ENCODE measurements around the gene EPB41L1. TPM values are rescaled to one million over a fixed set of nuclear protein-coding genes. Genes with fewer than 3 reads are reported as not detected.

The EPB41L1 gene
- total RNA-seq, 1 experiment from 2014 or later: 134 TPM

- no peaks in the 10 kb centered on the region for H3K36me3 ChIP-seq (ENCODE audit: low read depth)
- no peak for DNase-seq
- H2AFZ ChIP-seq: no peak overlapping the region
- CTCF ChIA-PET: interaction anchor here (0.5 to 1.4 kb wide), 8 partner anchors 13 to 258 kb away, joined by 3 to 12 read pairs (median 5); no protein-coding TSS in a partner anchor
- no peak overlapping the region for H3K27ac ChIP-seq
- intact Hi-C loops (cut with micrococcal nuclease; ENCODE audit: unreplicated experiment): loop anchor here (1.0 kb wide), 1 partner anchor 43 kb away; no protein-coding TSS in a partner anchor
- POLR2A ChIA-PET (ENCODE audit: unreplicated experiment): no interaction called here
- H4K20me1 ChIP-seq (ENCODE audit: insufficient read depth): peaks cover 25% of the 10 kb centered on the region
- H3K4me3 ChIP-seq: no peak overlapping the region
- no peaks in the 10 kb centered on the region for H3K9me3 ChIP-seq (ENCODE audit: insufficient read depth, low read depth)
- H3K4me1 ChIP-seq (replicated peaks; ENCODE audit: insufficient read depth): peaks cover 35% of the 10 kb centered on the region
- no peaks in the 10 kb centered on the region for H3K27me3 ChIP-seq (ENCODE audit: insufficient read depth, low read depth)
- TF ChIP-seq EZH2 (IDR thresholded peaks at IDR 0.05; ENCODE audit: low read depth): no peak
- H3F3A ChIP-seq (ENCODE audit: insufficient read depth, low read depth): peaks cover 35% of the 10 kb centered on the region
- no TSS peak for BruUV-seq (replicated peaks)
- H3K9me2 ChIP-seq (ENCODE audit: insufficient read depth): no peaks in the 10 kb centered on the region
- no peak overlapping the region for H3K4me2 ChIP-seq
- peaks cover 13% of the 10 kb centered on the region; the same call in 1 of the 2 replicates for H3K79me2 ChIP-seq (ENCODE audit: low read depth)
Measured at GRCh38 chr20:36155991-36156390, 1.5 kb downstream of the EPB41L1 start.

GRCh38 chr20:36157610-36158009, 3.1 kb downstream of the EPB41L1 start:
- CTCF ChIA-PET: interaction anchor here (0.5 kb wide), 1 partner anchor 953 kb away, joined by 5 read pairs; no protein-coding TSS in a partner anchor
- POLR2A ChIA-PET (ENCODE audit: unreplicated experiment): no interaction called here
- BruUV-seq (replicated peaks): no TSS peak

GRCh38 chr20:36158160-36158741, 3.7 kb downstream of the EPB41L1 start:
- no peak for TF ChIP-seq EZH2 (IDR thresholded peaks at IDR 0.05; ENCODE audit: low read depth)
- no peak for TF ChIP-seq CTCF (conservative IDR thresholded peaks at IDR 0.05)

More at GRCh38 chr20:36157610-36158009, 3.1 kb downstream of the EPB41L1 start:
- no peak for TF ChIP-seq CTCF (conservative IDR thresholded peaks at IDR 0.05)
- no peak for TF ChIP-seq EZH2 (IDR thresholded peaks at IDR 0.05; ENCODE audit: low read depth)
- H3K79me2 ChIP-seq (ENCODE audit: low read depth): peaks cover 13% of the 10 kb centered on the region; the same call in 1 of the 2 replicates
- no peak for DNase-seq
- H3K4me2 ChIP-seq: no peak overlapping the region
- H3K27ac ChIP-seq: no peak overlapping the region
- no peak overlapping the region for H3K4me3 ChIP-seq
- no peaks in the 10 kb centered on the region for H3K9me3 ChIP-seq (ENCODE audit: insufficient read depth, low read depth)
- peaks cover 31% of the 10 kb centered on the region for H3F3A ChIP-seq (ENCODE audit: insufficient read depth, low read depth)
- H2AFZ ChIP-seq: no peak overlapping the region
- peaks cover 30% of the 10 kb centered on the region for H3K4me1 ChIP-seq (replicated peaks; ENCODE audit: insufficient read depth)
- no peaks in the 10 kb centered on the region for H3K9me2 ChIP-seq (ENCODE audit: insufficient read depth)
- H3K36me3 ChIP-seq (ENCODE audit: low read depth): no peaks in the 10 kb centered on the region
- H4K20me1 ChIP-seq (ENCODE audit: insufficient read depth): peaks cover 25% of the 10 kb centered on the region
- intact Hi-C loops (cut with micrococcal nuclease; ENCODE audit: unreplicated experiment): no loop called here
- H3K27me3 ChIP-seq (ENCODE audit: insufficient read depth, low read depth): no peaks in the 10 kb centered on the region

More at GRCh38 chr20:36158160-36158741, 3.7 kb downstream of the EPB41L1 start:
- no peaks in the 10 kb centered on the region for H3K36me3 ChIP-seq (ENCODE audit: low read depth)
- BruUV-seq (replicated peaks): no TSS peak
- no peak for DNase-seq
- H3K9me2 ChIP-seq (ENCODE audit: insufficient read depth): no peaks in the 10 kb centered on the region
- intact Hi-C loops (cut with micrococcal nuclease; ENCODE audit: unreplicated experiment): no loop called here
- ChIA-PET POLR2A (ENCODE audit: unreplicated experiment) (no interaction called here), CTCF (interaction anchor here (0.5 kb wide), 1 partner anchor 953 kb away, joined by 5 read pairs; no protein-coding TSS in a partner anchor)
- peaks cover 13% of the 10 kb centered on the region; the same call in 1 of the 2 replicates for H3K79me2 ChIP-seq (ENCODE audit: low read depth)
- H3K4me3 ChIP-seq: no peak overlapping the region
- no peak overlapping the region for H3K4me2 ChIP-seq
- H2AFZ ChIP-seq: no peak overlapping the region
- no peaks in the 10 kb centered on the region for H3K9me3 ChIP-seq (ENCODE audit: insufficient read depth, low read depth)
- no peak overlapping the region for H3K27ac ChIP-seq
- H3K27me3 ChIP-seq (ENCODE audit: insufficient read depth, low read depth): no peaks in the 10 kb centered on the region
- peaks cover 24% of the 10 kb centered on the region for H3F3A ChIP-seq (ENCODE audit: insufficient read depth, low read depth)
- peaks cover 25% of the 10 kb centered on the region for H4K20me1 ChIP-seq (ENCODE audit: insufficient read depth)
- peaks cover 23% of the 10 kb centered on the region for H3K4me1 ChIP-seq (replicated peaks; ENCODE audit: insufficient read depth)
